Brain pericyte (primary cell): ENCODE results near the gene ULBP2.
"Not testable (repeated sequence)": the region's sequence is repeated elsewhere in the genome, so short reads cannot be mapped to it uniquely, and the experiment has no call there.

ENCODE experiments used
- DNase-seq: peaks from one replicate; pipeline ENCODE4 v3.0.0-alpha.2; 2012; ENCODE audit warnings: low read depth, low spot score

Gene ULBP2

DNA sequence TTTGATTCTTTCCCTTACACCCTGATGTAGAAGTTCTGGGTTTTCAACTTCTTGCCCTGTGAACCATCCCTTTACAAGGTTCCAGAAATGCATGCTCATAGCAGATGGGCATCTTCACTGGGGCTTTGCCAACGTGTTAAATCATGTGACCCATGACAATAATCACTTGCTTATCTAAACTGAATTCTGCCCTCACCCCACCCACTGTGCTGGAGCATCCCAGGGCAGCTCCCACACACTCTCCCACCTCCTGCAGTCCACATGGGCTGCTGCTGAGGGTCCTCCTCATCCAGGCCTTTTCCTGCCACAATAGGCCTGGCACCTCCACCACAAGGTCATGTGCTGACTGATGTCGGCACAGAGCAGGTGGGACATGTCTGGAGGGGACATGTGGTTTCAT, 26.2 kb downstream of the ULBP2 start:
- not testable (repeated sequence) for DNase-seq

- not testable (repeated sequence) for DNase-seq
These were observed 27.1 kb downstream of the ULBP2 start for GRCh38 chr6:149968909-149969308.

- no peak for DNase-seq
These were observed 27.8 kb downstream of the ULBP2 start for GRCh38 chr6:149969635-149970034.

DNA sequence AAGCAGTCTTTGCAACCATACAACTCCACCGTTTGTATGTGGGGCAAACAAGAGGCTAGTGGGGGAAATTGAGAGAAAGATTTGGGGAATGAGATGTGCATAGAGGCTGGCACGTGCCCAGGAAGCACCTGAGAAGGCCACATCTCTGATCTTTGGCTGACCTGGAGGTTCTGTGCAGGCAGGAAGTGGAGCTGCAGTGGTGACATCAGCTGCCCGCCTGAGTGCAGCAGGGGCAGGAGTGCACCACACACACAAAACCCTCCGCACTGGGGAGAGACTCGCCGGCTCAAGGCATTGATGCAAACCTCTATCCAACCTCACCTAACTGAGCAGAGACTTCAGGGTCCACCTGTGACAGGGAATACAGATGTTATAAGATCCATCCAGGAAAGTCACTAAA, 32.6 kb downstream of the ULBP2 start:
- not testable (repeated sequence) for DNase-seq

- no peak for DNase-seq
These were observed 33.0 kb downstream of the ULBP2 start for GRCh38 chr6:149974825-149975224.

DNA sequence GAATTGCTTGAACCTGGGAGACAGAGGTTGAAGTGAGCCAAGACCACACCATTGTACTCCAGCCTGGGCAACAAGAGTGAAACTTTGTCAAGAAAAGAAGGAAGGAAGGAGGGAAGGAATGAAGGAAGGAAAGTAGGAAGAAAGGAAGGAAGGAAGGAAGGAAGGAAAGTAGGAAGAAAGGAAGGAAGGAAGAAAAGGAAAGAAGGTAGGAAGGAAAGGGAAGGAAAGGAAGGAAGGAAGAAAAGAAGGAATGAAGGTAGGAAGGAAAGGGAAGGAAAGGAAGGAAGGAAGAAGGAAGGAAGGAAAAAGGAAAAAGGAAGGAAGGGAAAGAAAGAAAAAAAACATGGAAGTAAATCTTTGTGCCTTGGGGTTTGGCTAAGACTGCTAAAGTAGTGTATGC, 33.6 kb downstream of the ULBP2 start:
- DNase-seq = no peak

GRCh38 chr6:149977221-149977620, 35.4 kb downstream of the ULBP2 start:
- no peak for DNase-seq

DNA sequence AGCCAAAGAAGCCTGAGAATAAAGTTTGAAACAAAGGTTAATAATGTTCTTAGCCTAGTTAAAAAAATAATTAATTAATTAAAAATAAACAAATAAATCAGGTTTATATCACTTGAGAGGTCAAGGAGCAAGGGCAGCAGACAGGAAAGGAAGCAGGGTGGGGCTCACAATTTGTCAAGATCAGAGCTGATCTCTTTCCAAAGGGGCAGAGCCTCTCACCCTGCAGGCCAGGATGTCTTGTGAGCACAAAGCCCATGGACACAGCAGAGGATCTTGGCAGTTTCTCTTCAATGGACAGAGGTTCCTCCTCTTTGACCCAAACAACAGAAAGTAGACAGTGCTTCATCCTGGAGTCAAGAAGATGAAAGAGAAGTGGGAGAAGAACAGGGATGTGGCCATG, 36.8 kb downstream of the ULBP2 start:
- no peak for DNase-seq

DNA sequence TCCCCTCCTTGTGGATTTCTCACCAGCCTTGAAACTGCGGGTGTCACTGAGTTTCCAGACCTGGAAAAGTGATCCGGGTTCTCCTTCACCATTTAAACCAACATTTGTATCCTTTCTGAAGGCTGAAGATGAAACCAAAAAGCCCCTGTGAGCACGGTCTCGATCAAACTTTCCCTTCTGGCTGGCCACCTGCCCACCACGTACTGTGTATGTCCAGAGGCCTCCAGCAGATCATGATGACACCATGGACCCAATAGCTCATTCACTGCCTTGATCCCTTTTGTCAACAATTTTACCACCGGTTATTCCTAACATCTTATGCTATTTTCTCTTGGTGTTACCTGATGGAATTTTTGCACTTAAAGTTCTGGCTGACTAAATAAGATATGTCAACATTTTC, 37.5 kb downstream of the ULBP2 start:
- DNase-seq = no peak

GRCh38 chr6:149983145-149983544, 41.3 kb downstream of the ULBP2 start:
- no peak for DNase-seq

DNA sequence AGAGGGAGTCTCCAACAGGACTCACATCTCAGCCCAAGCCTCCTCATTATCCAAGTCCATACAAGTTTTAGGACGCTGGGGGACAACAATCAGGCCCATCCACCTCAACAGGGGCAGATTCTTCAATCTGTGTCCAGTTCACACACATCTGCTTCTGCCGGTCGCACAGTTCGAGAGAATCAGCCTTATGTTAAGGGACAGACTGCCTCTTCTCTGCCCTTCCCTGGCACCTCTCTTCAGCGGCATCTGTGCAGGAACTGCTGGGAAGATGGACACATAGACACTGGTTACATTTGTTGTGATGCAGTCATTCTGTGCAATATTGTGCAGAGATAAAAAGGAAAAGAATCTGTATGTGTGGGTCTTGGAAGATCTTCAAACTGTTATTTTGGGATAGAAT, 43.0 kb downstream of the ULBP2 start:
- no peak for DNase-seq

DNA sequence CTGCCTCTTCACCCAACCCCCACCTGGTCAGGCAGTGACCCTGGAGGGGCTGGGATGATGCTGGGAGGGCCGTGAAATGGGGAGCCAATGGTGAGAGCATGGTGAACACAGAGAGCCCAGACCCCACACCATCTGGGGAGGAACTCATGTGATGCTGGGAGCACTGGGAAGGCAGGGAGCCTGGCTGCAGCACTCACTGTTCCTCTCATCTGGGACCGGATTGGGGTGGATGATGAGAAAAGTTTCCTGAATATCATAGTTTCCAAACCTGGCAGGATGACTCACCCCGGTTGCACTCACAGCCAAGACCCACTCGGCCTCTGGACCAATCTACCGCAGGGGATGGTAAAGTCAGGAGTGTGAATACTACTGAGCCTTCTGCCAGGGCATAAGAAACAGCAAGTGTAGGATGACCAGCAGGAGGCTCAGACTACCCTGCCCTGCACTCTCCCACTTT, 43.7 kb downstream of the ULBP2 start:
- no peak for DNase-seq

- DNase-seq = no peak
These were observed 45.8 kb downstream of the ULBP2 start for GRCh38 chr6:149987602-149988107.

DNA sequence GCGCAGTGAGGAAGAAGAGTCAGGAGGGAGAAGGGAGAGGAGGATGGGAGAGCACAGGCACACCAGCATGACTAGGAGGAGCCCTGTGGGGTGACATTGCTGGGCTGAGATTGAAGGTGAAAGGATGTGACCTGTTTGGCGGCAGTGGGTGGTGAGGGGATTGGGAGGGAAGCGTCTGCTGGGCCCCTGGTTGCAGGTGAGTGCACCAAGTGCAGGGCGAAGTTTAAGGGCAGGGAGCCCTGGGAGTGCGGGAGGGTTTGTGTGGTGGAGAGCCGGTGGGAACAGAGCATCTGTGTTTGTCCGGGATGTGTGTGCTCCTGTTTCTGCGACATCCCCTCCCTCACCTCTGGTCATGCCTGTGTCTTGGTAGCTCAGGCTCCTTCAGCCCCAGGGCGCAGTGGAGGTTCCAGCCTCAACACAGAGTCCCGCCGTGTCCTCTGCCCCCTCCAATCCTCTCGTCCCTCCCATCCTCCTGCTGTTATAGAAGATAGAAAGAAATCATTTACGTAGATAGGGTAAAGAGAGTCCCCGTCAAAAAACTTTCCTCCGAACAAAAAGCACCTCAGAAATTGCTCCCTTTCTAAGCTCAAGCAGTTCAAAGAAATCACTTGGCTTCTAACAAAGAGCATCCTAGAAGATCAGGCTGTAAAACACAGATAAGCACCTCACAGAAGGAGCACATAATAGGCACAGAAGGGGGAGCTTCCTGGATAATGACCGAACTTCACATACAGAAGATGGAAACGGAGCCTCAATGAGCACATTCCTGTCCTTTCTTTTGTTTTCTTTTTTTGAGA, 46.9 kb downstream of the ULBP2 start:
- no peak for DNase-seq

- no peak for DNase-seq
These were observed 48.4 kb downstream of the ULBP2 start for GRCh38 chr6:149990212-149990660.

GRCh38 chr6:149990661-149991471, 49.1 kb downstream of the ULBP2 start:
- DNase-seq = no peak

DNA sequence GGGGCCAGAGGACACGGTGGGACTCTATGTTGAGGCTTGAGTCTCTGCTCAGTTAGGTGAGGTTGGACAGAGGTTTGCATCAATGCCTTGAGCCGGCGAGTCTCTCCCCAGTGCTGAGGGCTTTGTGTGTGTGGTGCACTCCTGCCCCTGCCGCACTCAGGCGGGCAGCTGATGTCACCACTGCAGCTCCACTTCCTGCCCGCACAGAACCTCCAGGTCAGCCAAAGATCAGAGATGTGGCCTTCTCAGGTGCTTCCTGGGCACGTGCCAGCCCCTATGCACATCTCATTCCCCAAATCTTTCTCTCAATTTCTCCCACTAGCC, 49.6 kb downstream of the ULBP2 start:
- DNase-seq = not testable (repeated sequence)

DNA sequence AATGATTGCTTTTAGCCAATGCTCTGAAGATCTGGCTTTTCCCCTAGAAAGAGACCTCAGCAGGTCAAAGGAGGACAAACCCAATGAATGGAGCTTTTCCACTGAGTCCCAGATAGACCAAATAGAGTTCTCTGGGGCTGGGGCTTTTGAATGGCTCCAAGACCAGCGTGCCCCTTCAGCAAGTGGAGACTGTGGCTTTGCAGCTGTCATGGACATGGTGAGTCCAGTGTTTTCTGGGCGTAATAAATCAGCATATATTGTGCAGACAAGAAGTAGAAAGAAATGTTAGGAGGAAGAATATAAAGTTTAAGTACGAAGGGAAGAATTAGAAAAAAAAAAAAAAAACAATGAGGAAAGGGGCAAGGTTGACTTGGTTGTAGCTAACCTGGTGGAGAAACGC, 50.0 kb downstream of the ULBP2 start:
- DNase-seq = no peak

- no peak for DNase-seq
These were observed 53.5 kb downstream of the ULBP2 start for GRCh38 chr6:149995235-149995750.

GRCh38 chr6:149995971-149996370, 54.2 kb downstream of the ULBP2 start:
- DNase-seq = no peak
